Activated CD4-positive, alpha-beta T cell treated with anti-CD3 and anti-CD28 coated beads for 4 hours (primary cell): Measurements from ENCODE around the gene BMP8B.
"Not testable (repeated sequence)": the region's sequence is repeated elsewhere in the genome, so short reads cannot be mapped to it uniquely, and the experiment has no call there.

ENCODE experiments used
- DNase-seq, 2 donors: peaks; one replicate each; pipeline ENCODE4 v3.0.0-alpha.2; 2020

The BMP8B gene

GRCh38 chr1:39812913-39813312, 24.2 kb upstream of the BMP8B start:
- no peak for DNase-seq

- DNase-seq = no peak
Observed at GRCh38 chr1:39808784-39809517, 20.3 kb upstream of the BMP8B start.

GRCh38 chr1:39805385-39805784, 16.7 kb upstream of the BMP8B start:
- no peak for DNase-seq

GRCh38 chr1:39802496-39803260, 14.0 kb upstream of the BMP8B start:
- DNase-seq = no peak

- no peak for DNase-seq
Observed at GRCh38 chr1:39800471-39800835, 11.8 kb upstream of the BMP8B start.

- peak; percentile 61 to 74 for DNase-seq
Observed at GRCh38 chr1:39799770-39800470, 11.3 kb upstream of the BMP8B start.

- DNase-seq = peak; percentile 89 to 92
Observed at GRCh38 chr1:39798859-39799769, 10.4 kb upstream of the BMP8B start.

GRCh38 chr1:39795651-39796050, 7.0 kb upstream of the BMP8B start:
- no peak for DNase-seq

GRCh38 chr1:39791838-39792237, 3.2 kb upstream of the BMP8B start:
- DNase-seq = no peak

GRCh38 chr1:39789571-39790110, 976 bp upstream of the BMP8B start:
- DNase-seq = no peak

GRCh38 chr1:39788426-39788757, 273 bp downstream of the BMP8B start:
- DNase-seq = no peak

- not testable (repeated sequence) for DNase-seq
Observed at GRCh38 chr1:39787964-39788363, 701 bp downstream of the BMP8B start.

GRCh38 chr1:39787468-39787867, 1.2 kb downstream of the BMP8B start:
- no peak for DNase-seq

GRCh38 chr1:39787108-39787375, 1.6 kb downstream of the BMP8B start:
- not testable (repeated sequence) for DNase-seq

- not testable (repeated sequence) for DNase-seq
Observed at GRCh38 chr1:39786303-39787107, 2.2 kb downstream of the BMP8B start.

- not testable (repeated sequence) for DNase-seq
Observed at GRCh38 chr1:39782685-39783084, 6.0 kb downstream of the BMP8B start.

GRCh38 chr1:39782103-39782502, 6.6 kb downstream of the BMP8B start:
- DNase-seq = no peak

- DNase-seq = no peak
Observed at GRCh38 chr1:39781349-39781715, 7.3 kb downstream of the BMP8B start.

GRCh38 chr1:39779821-39780220, 8.8 kb downstream of the BMP8B start:
- no peak for DNase-seq

GRCh38 chr1:39779137-39779536, 9.5 kb downstream of the BMP8B start:
- DNase-seq = no peak

GRCh38 chr1:39778463-39779099, 10.1 kb downstream of the BMP8B start:
- DNase-seq = not testable (repeated sequence)
